HEK293 (cell line): Measurements from ENCODE around the gene CAPRIN2.

Experiments
- CTCF ChIP-seq: fragments of 450-650 bp; formaldehyde crosslinking; IDR thresholded peaks from 2 replicates; pipeline ENCODE4 v1.5.1; 2016; ENCODE audit warnings: missing biosample characterization, missing genetic modification characterization
- ELK4 ChIP-seq: IDR thresholded peaks from 2 replicates; pipeline ENCODE4 v1.6.1; 2011; ENCODE audit warnings: mild to moderate bottlenecking, low read depth, low read length, borderline replicate concordance
- REST ChIP-seq: fragments of 450-650 bp; formaldehyde crosslinking; IDR thresholded peaks from 2 replicates; pipeline ENCODE4 v1.5.1; 2016; ENCODE audit warnings: missing biosample characterization, missing genetic modification characterization
- SP2 ChIP-seq: fragments of 450-650 bp; formaldehyde crosslinking; IDR thresholded peaks from 2 replicates; pipeline ENCODE4 v1.5.1; 2016; ENCODE audit warnings: missing biosample characterization, missing genetic modification characterization
- ZBTB1 ChIP-seq: fragments of 450-650 bp; formaldehyde crosslinking; IDR thresholded peaks from 2 replicates; pipeline ENCODE4 v1.5.1; 2016; ENCODE audit warnings: missing biosample characterization, missing genetic modification characterization
- ZNF571 ChIP-seq: fragments of 450-650 bp; formaldehyde crosslinking; IDR thresholded peaks from 2 replicates; pipeline ENCODE4 v1.5.0; 2017; ENCODE audit warnings: missing biosample characterization, missing genetic modification characterization
- ZNF704 ChIP-seq: fragments of 450-650 bp; formaldehyde crosslinking; IDR thresholded peaks from 2 replicates; pipeline ENCODE4 v1.5.1; 2016; ENCODE audit warnings: missing biosample characterization, missing genetic modification characterization
- ZNF792 ChIP-seq: fragments of 450-650 bp; formaldehyde crosslinking; IDR thresholded peaks from 2 replicates; pipeline ENCODE4 v1.5.1; 2016; ENCODE audit warnings: missing biosample characterization, missing genetic modification characterization

GRCh38 chr12:30701056-30701455, 53.7 kb downstream of the CAPRIN2 start:
- TF ChIP-seq SP2 (tag by site-specific recombination) (no peak), REST (tag by site-specific recombination) (no peak), ELK4 (no peak), ZBTB1 (tag by site-specific recombination) (no peak), CTCF (tag by site-specific recombination) (no peak), ZNF792 (tag by site-specific recombination) (no peak), ZNF704 (tag by site-specific recombination) (no peak), ZNF571 (tag by site-specific recombination) (no peak)
